ENCODE results near the gene LRCH4. TPM values are rescaled to one million over a fixed set of nuclear protein-coding genes. Genes with fewer than 3 reads are reported as not detected.

LRCH4 gene
- total and polyA plus RNA-seq, 2 of the 13 experiments (the other 11 are each of a cell fraction or from before 2014, with no cell fraction given): 7.0 to 9.3 TPM

DNA sequence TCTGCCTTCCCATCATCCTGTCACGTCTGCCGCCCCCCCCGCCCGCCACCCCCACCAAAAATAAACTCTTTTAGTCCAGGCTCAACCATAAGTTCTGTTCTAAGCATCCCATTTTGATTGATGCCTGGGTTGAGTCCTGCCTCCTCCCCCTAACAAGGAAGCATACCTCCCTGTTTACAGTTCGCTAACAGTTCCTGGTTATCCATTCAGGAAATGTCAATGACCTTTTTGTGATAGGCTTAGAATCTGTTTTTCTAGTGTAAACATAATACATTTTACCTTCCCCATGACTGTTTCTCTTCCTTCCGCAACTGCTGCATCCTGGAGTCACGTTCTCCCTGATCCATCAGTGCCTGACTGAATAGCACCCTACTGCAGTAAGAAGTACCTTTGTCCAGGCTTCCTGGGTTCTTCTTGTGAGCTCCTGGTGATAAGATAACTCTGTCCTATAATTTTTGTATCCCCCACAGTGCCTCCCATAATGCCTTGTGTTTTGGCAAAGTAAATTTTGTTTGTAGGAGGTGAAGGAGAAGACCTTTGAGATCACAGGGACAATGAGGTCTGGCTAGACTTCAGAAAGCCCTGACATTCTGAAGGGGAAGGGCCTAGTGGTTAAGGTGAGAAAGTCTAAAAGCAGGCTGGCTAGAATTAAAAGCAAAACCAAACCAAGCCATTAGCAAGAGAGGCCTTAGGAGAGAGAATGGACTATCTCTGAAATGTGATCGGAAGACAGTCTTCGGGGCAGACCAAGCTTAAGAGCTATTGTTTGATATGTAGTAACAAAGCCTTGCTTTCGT, 39.6 kb downstream of the LRCH4 start (continued):
- TF ChIP-seq, protein P1, sequence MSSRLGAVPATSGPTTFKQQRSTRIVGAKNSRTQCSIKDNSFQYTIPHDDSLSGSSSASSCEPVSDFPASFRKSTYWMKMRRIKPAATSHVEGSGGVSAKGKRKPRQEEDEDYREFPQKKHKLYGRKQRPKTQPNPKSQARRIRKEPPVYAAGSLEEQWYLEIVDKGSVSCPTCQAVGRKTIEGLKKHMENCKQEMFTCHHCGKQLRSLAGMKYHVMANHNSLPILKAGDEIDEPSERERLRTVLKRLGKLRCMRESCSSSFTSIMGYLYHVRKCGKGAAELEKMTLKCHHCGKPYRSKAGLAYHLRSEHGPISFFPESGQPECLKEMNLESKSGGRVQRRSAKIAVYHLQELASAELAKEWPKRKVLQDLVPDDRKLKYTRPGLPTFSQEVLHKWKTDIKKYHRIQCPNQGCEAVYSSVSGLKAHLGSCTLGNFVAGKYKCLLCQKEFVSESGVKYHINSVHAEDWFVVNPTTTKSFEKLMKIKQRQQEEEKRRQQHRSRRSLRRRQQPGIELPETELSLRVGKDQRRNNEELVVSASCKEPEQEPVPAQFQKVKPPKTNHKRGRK (CRISPR knock-in tag; IDR thresholded peaks at IDR 0.05): no peak
- no peak for TF ChIP-seq ZFYVE20 (CRISPR knock-in tag; IDR thresholded peaks at IDR 0.05; ENCODE audit: borderline replicate concordance, low read depth)
- TF ChIP-seq LCORL (IDR thresholded peaks at IDR 0.05): no peak
- TF ChIP-seq LCORL (CRISPR knock-in tag; IDR thresholded peaks at IDR 0.05): no peak; the same call in 1 of the 2 replicates
- no peak for TF ChIP-seq ZNF792 (CRISPR knock-in tag; IDR thresholded peaks at IDR 0.05)
- TF ChIP-seq ZBTB7B (CRISPR knock-in tag; IDR thresholded peaks at IDR 0.05): no peak
- TF ChIP-seq, protein P2, sequence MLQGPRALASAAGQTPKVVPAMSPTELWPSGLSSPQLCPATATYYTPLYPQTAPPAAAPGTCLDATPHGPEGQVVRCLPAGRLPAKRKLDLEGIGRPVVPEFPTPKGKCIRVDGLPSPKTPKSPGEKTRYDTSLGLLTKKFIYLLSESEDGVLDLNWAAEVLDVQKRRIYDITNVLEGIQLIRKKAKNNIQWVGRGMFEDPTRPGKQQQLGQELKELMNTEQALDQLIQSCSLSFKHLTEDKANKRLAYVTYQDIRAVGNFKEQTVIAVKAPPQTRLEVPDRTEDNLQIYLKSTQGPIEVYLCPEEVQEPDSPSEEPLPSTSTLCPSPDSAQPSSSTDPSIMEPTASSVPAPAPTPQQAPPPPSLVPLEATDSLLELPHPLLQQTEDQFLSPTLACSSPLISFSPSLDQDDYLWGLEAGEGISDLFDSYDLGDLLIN (CRISPR knock-in tag; IDR thresholded peaks at IDR 0.05; ENCODE audit: borderline replicate concordance): no peak
- TF ChIP-seq CEBPG (CRISPR knock-in tag; IDR thresholded peaks at IDR 0.05): peak; percentile 58; the same call in 1 of the 2 replicates
- no peak for TF ChIP-seq SNAI1 (CRISPR knock-in tag; IDR thresholded peaks at IDR 0.05; ENCODE audit: borderline replicate concordance)
- TF ChIP-seq PITX1 (CRISPR knock-in tag; IDR thresholded peaks at IDR 0.05): peak; percentile 83
- TF ChIP-seq RORA (CRISPR knock-in tag; IDR thresholded peaks at IDR 0.05): no peak
- TF ChIP-seq, protein P3, sequence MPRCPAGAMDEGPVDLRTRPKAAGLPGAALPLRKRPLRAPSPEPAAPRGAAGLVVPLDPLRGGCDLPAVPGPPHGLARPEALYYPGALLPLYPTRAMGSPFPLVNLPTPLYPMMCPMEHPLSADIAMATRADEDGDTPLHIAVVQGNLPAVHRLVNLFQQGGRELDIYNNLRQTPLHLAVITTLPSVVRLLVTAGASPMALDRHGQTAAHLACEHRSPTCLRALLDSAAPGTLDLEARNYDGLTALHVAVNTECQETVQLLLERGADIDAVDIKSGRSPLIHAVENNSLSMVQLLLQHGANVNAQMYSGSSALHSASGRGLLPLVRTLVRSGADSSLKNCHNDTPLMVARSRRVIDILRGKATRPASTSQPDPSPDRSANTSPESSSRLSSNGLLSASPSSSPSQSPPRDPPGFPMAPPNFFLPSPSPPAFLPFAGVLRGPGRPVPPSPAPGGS (CRISPR knock-in tag; IDR thresholded peaks at IDR 0.05): no peak
- TF ChIP-seq ZNF230 (CRISPR knock-in tag; IDR thresholded peaks at IDR 0.05): no peak
- TF ChIP-seq ZMYM2 (CRISPR knock-in tag; IDR thresholded peaks at IDR 0.05): no peak
- peak; percentile 80 for TF ChIP-seq ASH2L (IDR thresholded peaks at IDR 0.05; ENCODE audit: insufficient read length, low read depth, low read length)
- TF ChIP-seq ZNF317 (CRISPR knock-in tag; IDR thresholded peaks at IDR 0.05): no peak
- no peak for TF ChIP-seq ZNF7 (CRISPR knock-in tag; IDR thresholded peaks at IDR 0.05)
- TF ChIP-seq, protein P4, sequence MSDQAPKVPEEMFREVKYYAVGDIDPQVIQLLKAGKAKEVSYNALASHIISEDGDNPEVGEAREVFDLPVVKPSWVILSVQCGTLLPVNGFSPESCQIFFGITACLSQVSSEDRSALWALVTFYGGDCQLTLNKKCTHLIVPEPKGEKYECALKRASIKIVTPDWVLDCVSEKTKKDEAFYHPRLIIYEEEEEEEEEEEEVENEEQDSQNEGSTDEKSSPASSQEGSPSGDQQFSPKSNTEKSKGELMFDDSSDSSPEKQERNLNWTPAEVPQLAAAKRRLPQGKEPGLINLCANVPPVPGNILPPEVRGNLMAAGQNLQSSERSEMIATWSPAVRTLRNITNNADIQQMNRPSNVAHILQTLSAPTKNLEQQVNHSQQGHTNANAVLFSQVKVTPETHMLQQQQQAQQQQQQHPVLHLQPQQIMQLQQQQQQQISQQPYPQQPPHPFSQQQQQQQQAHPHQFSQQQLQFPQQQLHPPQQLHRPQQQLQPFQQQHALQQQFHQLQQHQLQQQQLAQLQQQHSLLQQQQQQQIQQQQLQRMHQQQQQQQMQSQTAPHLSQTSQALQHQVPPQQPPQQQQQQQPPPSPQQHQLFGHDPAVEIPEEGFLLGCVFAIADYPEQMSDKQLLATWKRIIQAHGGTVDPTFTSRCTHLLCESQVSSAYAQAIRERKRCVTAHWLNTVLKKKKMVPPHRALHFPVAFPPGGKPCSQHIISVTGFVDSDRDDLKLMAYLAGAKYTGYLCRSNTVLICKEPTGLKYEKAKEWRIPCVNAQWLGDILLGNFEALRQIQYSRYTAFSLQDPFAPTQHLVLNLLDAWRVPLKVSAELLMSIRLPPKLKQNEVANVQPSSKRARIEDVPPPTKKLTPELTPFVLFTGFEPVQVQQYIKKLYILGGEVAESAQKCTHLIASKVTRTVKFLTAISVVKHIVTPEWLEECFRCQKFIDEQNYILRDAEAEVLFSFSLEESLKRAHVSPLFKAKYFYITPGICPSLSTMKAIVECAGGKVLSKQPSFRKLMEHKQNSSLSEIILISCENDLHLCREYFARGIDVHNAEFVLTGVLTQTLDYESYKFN (CRISPR knock-in tag; conservative IDR thresholded peaks at IDR 0.05): peak; percentile 88
- TF ChIP-seq MXI1 (IDR thresholded peaks at IDR 0.05; ENCODE audit: borderline replicate concordance, low read depth, low read length): peak; percentile 71; the same call in 1 of the 3 replicates
- no peak for TF ChIP-seq SMAD9 (CRISPR knock-in tag; IDR thresholded peaks at IDR 0.05)
- TF ChIP-seq ZNF720 (CRISPR knock-in tag; IDR thresholded peaks at IDR 0.05): no peak
- TF ChIP-seq HMGA1 (CRISPR knock-in tag; conservative IDR thresholded peaks at IDR 0.05): no peak
- no peak; the same call in 1 of the 2 replicates for TF ChIP-seq ERF (CRISPR knock-in tag; IDR thresholded peaks at IDR 0.05)
- TF ChIP-seq ZNF672 (CRISPR knock-in tag; IDR thresholded peaks at IDR 0.05): no peak

Measured in HepG2 (cell line).